HG02884 (cell line): ENCODE measurements around the gene PCNX1.
"Not testable (repeated sequence)": the region's sequence is repeated elsewhere in the genome, so short reads cannot be mapped to it uniquely, and the experiment has no call there.

Source experiments
- ATAC-seq: cut with Tn5 transposase; IDR thresholded peaks from one replicate; pipeline ENCODE4 v1.9.1; 2021; ENCODE audit warnings: mild to moderate bottlenecking, moderate library complexity; ENCODE audit not compliant: unreplicated experiment

The PCNX1 gene

GRCh38 chr14:71006200-71006563, 98.9 kb downstream of the PCNX1 start:
- ATAC-seq = no peak

GRCh38 chr14:71011479-71011878, 104.2 kb downstream of the PCNX1 start:
- ATAC-seq = no peak

- no peak for ATAC-seq
These were observed 105.6 kb downstream of the PCNX1 start for GRCh38 chr14:71012888-71013287.

GRCh38 chr14:71013551-71014192, 106.4 kb downstream of the PCNX1 start:
- ATAC-seq = no peak

- not testable (repeated sequence) for ATAC-seq
These were observed 112.7 kb downstream of the PCNX1 start for GRCh38 chr14:71019917-71020316.

- ATAC-seq = no peak
These were observed 114.2 kb downstream of the PCNX1 start for GRCh38 chr14:71021347-71022011.

GRCh38 chr14:71022012-71022869, 115.0 kb downstream of the PCNX1 start:
- ATAC-seq = no peak

- no peak for ATAC-seq
These were observed 115.7 kb downstream of the PCNX1 start for GRCh38 chr14:71022939-71023338.

- no peak for ATAC-seq
These were observed 122.0 kb downstream of the PCNX1 start for GRCh38 chr14:71029236-71029781.

GRCh38 chr14:71031000-71031399, 123.7 kb downstream of the PCNX1 start:
- ATAC-seq = no peak

- ATAC-seq = no peak
These were observed 129.2 kb downstream of the PCNX1 start for GRCh38 chr14:71036433-71036832.

- ATAC-seq = no peak
These were observed 141.1 kb downstream of the PCNX1 start for GRCh38 chr14:71048393-71048792.

GRCh38 chr14:71049435-71050133, 142.3 kb downstream of the PCNX1 start:
- ATAC-seq = no peak

- ATAC-seq = no peak
These were observed 143.1 kb downstream of the PCNX1 start for GRCh38 chr14:71050227-71050823.

- no peak for ATAC-seq
These were observed 147.4 kb downstream of the PCNX1 start for GRCh38 chr14:71054706-71055105.

- no peak for ATAC-seq
These were observed 148.9 kb downstream of the PCNX1 start for GRCh38 chr14:71056168-71056567.

- ATAC-seq = no peak
These were observed 153.0 kb downstream of the PCNX1 start for GRCh38 chr14:71060274-71060673.

- ATAC-seq = no peak
These were observed 153.7 kb downstream of the PCNX1 start for GRCh38 chr14:71060825-71061455.

- ATAC-seq = no peak
These were observed 154.2 kb downstream of the PCNX1 start for GRCh38 chr14:71061458-71061857.
